Stimulated activated CD4-positive, alpha-beta T cell treated with anti-CD3 and anti-CD28 coated beads, Interleukin-4, amount 100 ng/mL, for 24 hours (primary cell): ENCODE measurements around the gene GANAB.
A peak's percentile ranks its signal among the peaks of the same experiment; 100 is the strongest.
"Not testable (repeated sequence)": the region's sequence is repeated elsewhere in the genome, so short reads cannot be mapped to it uniquely, and the experiment has no call there.

ENCODE experiments used
- DNase-seq: peaks from one replicate; pipeline ENCODE4 v3.0.0-alpha.2; 2020

Gene GANAB

GRCh38 chr11:62621027-62621566 lies 25.3 kb downstream of the GANAB start:
- DNase-seq, result no peak

GRCh38 chr11:62616957-62617356 lies 29.5 kb downstream of the GANAB start:
- DNase-seq, result not testable (repeated sequence)

DNA sequence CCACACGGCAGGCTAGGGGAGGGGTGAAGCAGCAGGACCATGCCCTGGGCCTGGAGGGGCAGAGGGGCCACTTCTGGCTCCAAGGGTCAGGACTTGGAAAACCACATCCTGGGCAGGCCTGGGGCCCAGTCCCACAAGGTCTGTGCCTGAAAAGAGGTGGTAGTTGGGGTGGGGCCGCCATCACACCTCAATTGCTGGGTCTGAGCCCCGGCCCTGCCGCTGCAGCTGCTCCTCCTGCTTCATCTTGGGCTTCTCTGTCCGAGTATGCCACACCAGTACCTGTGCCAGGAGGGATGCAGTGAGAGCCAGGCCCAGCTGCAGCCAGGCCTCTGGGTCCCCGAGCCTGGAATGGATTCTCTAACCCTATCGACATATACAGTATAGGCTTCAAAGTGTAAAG lies 30.9 kb downstream of the GANAB start:
- no peak for DNase-seq

- DNase-seq, result peak; percentile 73
Measured at GRCh38 chr11:62614275-62614674, 32.1 kb downstream of the GANAB start.

DNA sequence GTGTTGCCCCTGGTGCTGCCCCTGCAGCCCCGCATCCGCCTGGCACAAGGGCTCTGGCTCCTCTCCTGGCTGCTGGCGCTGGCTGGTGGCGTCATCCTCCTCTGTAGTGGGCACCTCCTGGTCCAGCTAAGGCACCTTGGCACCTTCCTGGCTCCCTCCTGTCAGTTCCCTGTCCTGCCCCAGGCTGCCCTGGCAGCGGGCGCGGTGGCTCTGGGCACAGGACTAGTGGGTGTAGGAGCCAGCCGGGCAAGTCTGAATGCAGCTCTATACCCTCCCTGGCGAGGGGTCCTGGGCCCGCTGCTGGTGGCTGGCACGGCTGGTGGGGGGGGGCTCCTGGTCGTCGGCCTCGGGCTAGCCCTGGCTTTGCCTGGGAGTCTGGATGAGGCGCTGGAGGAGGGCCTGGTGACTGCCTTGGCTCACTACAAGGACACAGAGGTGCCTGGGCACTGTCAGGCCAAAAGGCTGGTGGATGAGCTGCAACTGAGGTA lies 33.1 kb downstream of the GANAB start:
- no peak for DNase-seq

DNA sequence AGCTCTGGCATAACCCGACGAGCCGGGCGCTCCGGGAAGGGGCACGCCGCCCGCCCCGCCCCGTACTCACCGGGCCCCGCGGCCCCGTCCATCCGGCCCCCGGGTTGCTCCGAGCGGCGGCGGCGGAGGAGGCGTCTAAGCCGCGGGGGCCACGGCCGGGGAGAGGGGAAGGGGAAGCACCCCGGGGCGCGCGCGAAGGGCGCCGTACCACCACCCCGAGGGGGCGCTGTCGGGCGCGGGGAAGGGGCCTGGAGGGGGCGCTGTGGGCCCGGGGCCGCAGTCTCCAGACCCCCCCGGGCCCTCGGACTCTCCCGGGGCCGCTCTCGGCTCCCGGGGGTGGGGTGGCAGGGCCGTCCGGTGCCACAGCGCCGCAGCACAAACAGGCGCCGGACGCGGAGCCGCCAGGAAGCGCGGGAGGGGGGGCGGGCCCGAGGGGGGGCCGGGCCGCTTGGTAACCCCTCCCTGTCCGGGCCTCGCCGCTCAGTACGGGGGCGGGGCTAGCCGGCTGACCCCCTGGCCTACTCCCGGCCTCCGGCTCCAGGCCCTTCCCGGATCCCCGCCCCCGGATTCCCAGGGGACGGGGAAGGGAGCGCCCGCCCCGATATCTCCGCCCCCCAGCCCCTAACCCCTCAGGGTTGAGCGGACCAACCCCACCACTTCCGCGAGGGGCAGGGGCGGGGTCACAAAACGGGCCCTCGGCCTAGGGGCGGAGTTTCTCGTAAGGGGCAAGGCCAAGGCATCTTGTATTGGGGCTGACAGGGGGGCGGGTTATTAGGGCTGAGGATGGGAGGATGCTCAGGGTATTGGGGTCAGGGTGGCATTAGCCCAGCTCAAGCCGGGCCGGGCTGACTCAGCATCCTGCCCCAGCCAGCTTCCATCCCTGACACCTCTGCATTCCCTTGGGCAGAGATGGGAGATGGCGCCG lies 33.8 kb downstream of the GANAB start, which contains the start of the genes EML3 and ROM1:
EML3 (minus strand) TSS at position 410 of the 925 bp plus-strand sequence; CDS start at position 92, 318 bp downstream.
ROM1 (plus strand) TSS at position 892 of the 925 bp plus-strand sequence; CDS start at position 917, 25 bp downstream.
- peak; percentile 85 for DNase-seq

GRCh38 chr11:62611705-62612365 lies 34.6 kb downstream of the GANAB start:
- peak; percentile 72 for DNase-seq

GRCh38 chr11:62610814-62611704 lies 35.4 kb downstream of the GANAB start:
- DNase-seq, result no peak

DNA sequence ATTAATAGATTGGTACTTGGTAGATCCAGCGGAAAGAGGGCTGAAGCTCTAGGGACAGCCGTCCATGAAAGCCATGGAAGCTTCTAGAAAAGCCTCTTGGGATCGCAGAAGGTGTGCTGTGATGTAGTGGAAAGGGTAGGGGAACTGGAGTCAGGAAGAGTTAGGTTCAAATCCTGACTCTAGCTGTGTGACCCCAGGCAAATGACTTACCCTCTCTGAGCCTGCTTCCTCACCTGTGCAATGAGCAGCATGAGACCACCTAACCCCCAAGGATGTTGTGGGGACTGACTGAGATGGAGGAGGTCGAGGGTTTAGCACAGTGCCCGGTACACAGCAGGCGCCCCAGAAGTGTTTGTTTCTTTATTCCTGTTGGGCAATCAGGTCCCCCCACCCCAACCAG lies 36.0 kb downstream of the GANAB start:
- no peak for DNase-seq

- no peak for DNase-seq
Measured at GRCh38 chr11:62608776-62609175, 37.6 kb downstream of the GANAB start.

GRCh38 chr11:62607714-62608113 lies 38.7 kb downstream of the GANAB start:
- DNase-seq, result no peak

DNA sequence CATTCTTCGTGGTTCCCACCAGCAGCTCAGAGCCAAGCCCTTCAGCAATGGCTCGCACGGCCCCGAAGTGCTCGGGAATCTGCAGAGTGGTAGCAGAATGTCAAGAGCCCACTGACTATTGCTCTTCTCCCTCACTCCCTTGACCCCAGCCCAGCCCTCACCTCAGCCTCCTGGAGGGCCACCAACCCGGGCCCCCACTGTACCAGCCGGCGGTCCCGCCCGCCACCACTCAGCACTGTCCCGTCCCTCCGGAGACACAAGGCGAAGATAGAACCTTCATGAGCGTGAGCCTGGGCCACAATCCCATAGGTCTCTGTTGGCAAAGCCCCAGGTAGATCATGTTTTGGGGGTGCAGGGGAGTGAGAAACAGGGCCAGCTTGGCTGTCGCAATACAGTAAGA lies 40.5 kb downstream of the GANAB start:
- no peak for DNase-seq

- no peak for DNase-seq
Measured at GRCh38 chr11:62605467-62605866, 40.9 kb downstream of the GANAB start.

DNA sequence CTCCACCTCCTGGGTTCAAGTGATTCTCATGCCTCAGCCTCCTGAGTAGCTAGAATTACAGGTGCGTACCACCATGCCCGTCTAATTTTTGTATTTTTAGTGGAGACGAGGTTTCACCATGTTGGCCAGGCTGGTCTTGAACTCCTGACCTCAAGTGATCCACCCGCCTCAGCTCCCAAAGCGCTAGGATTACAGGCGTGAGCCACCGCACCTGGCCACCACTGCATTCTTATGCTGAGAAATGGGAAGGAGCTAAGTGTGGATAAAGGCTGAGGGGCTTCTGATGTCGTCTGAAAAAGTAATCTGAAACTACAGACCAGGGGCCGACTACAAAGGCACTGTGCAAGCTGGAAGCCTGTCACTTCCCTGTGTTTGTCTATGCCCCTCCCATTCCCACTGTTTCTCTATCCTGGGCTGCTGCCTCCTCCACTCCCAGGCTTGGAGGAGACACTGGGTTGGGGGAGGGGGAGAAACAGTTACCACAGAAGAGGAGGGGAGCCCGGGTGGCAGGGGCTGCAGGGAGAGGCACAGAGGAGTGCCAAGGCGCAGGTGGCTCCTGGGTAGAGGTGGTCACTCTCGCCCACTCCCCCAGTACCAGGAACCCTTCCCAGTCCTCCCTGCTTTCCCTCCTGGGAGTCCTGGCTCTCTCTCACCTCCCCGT lies 41.8 kb downstream of the GANAB start:
- DNase-seq, result no peak

DNA sequence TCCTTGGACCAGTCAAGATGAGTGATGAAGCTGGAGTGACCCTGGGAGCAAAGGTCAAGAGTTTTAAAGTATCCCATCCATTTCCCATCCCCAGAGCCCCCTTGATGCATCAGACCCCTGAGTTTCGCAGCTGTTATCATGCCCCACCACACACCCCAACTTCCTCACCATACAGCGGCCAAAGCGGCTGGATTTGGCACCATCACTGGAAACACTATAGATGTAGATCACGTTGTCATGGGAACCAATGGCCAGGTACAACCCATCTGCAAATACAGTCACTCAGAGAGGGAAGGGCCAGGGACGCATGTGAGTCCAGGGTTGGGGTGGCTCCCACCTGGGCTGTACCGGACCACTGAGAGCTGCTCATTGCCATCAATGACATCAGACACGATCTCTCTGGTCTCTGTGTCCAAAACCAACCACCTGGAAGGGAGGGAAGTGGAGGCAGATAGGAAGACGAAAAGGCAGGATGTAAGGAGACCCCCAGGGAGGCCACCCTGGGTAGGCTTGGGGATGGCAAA lies 42.6 kb downstream of the GANAB start:
- DNase-seq, result no peak

GRCh38 chr11:62603072-62603408 lies 43.4 kb downstream of the GANAB start:
- no peak for DNase-seq

DNA sequence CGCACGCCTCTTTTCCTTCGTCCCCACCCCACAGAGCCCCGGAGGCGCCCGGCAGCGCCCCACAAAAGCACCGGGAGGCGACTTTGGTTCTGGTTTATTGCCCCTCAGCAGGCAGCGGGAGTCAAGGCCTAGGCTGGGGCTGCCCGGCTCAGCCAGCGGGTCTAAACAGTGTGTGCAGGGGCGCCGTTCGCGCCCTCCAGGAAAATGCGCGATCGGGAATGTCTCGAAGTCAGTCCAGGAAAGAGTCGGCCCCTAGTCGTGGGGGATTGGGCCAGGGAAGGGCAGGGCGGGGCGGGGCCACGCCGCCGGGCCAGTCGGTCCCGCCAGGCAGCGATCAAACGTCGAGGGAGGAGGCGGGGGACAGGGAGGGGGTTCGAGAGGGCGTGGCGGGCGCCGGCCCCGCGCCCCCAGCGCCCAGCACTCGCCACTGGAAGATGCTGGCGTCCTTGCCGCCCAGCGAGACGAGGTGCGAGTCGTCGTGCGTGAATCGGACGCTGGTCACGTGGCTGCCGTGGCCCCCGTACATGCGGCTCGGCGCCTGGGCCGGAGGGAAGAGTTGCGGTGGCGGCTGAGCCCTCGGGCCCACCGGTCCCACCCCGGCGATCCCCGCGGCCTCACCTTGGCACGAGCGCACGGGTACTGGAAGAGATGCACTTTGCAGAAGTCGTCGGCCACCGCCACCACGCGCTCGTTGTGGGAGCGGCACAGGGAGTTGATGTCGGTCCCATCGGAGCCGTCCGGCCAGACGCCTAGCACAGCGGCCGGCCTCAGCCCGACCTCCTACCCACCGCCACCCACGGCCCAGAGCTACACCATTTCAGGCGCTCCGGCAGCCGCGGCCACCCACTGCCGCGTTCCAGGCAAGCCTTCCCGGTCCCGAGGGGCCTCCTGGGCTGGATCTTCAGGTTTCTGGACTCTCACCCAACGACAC lies 44.0 kb downstream of the GANAB start:
- peak; percentile 33 for DNase-seq

GRCh38 chr11:62601372-62602140 lies 44.9 kb downstream of the GANAB start, which contains the start of gene MTA2:
TSS of gene MTA2 (minus strand) at chr11:62601865. CDS start at chr11:62601450, 415 bp downstream.
- peak; percentile 100 for DNase-seq

- peak; percentile 64 for DNase-seq
Measured at GRCh38 chr11:62601122-62601371, 45.4 kb downstream of the GANAB start.
